OCI-M1 (cell line): ENCODE data around the gene DYTN.
"Not testable (repeated sequence)": the region's sequence is repeated elsewhere in the genome, so short reads cannot be mapped to it uniquely, and the experiment has no call there.

ENCODE experiments used
- DNase-seq: peaks from one replicate; lab custom pipeline; 2025; lab: John Stamatoyannopoulos, UW

DYTN gene, protein sequence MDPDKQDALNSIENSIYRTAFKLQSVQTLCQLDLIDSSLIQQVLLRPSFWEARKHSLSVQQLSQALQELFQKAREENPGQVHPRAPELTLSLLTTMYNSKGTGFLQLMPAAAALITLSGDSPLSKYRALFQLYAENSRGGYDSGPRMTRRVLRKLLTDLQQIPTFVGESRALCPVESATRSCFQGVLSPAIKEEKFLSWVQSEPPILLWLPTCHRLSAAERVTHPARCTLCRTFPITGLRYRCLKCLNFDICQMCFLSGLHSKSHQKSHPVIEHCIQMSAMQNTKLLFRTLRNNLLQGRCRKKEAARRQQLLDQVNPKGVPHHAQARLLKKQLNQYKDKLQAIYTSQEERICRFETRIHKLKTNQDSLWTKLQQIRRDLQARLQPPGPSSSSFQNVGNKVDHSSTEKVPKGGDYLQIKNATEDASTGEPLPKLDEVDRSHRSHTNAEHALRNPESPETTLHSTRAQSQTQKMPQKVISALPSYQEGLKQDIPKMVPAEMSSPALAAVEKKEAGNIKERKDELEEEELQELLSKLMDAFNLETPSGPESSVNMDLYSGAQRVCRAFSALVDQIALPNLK

DNA sequence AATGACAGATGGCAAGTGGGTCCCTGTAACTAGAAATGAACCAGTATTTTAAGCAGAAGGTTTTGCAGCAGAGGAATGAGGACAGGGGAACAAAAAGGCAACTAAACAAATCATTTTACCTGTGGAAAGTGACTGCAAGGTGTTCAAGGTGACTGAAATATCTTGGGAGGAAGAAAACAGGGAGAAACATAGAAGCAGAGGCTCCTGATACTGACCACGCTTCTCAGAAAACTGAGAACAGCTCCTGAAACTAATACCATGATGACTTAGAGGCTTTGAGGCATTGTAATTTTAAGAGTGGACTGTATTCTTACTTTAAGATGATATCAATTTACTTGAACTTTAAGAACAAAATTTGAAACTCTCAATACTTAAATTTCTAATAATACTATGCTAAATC is at the start of gene DYTN:
TSS of gene DYTN (minus strand) at position 101 of the 400 bp plus-strand sequence. CDS start 117 bp downstream, outside the sequence.
- no peak for DNase-seq

DNA sequence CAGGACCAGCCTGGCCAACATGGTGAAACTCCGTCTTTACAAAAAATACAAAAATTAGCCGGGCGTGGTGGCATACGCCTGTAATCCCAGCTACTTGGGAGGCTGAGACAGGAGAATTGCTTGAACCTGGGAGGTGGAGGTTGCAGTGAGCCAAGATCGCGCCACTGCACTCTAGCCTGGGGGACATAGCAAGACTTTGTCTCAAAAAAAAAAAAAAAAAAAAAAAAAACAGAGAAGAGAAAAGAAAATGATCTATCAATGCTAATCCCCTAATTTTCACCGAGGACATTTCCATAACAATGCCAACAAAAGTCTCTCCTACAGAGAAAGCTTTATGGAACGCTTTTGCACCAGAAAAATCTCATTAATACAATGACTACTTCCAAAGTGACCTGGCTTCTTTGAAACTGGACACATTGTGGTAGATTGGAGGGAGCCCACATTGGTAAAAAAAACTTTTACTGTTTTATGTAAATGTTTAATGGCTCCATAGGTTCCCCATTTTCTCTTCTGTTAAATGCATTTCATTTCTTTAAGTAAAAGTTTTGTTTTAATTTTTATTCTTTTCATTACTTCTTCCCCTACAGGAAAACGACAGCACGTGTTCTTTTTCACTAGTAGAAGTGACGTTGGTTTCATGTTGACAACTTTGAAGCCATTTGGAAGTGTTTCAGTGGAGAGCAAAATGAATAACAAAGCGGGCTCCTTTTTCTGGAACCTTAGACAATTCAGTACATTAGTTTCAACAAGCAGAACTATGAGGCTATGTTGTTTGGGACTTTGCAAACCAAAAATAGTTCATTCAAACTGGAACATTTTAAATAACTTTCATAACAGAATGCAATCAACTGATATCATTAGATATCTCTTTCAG is 48.1 kb upstream of the DYTN start:
- DNase-seq = no peak

DNA sequence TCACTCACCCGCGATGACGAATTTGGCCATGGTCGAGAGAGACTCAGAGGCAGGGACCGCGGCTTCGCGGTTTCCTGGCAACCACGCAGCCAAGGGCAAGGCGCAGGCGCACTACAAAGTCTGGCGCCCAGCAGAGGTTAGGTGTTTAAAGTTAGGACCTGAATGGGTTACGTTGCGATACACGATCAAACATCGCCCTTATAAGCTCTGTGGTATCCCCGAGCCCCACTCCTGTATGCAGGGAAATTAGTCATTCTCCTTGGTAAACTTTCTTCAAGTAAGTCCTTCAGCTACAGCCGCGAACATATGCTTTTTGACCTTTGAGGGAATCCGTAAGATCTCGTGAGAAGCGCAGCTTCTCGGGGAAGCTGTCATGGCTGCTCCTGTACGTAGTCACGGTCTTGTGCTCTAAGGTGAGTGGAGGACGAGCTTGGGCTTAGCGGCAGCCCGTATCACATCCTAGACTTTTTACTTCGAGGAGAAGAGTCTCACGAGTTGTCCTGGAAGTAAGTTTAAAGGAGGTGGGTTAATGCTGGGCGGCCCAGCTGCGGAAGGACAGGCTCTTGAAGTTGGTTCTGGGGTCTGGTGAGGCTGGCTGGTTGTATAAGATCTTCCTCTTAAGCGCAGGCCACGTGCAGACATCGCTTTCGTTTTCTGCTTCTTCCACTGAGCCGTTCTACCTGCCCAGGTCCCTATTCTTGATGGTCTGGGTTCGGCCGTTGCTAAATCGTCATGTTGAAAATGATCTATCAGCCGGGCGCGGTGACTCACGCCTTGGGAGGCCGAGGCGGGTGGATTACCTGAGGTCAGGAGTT is 47.3 kb upstream of the DYTN start, which contains the start of the genes FASTKD2 and MDH1B:
TSS of gene FASTKD2 (plus strand) at position 365 of the 815 bp plus-strand sequence. CDS start 1,088 bp downstream, outside the sequence.
TSS of gene MDH1B (minus strand) at position 87 of the 815 bp plus-strand sequence. CDS start at position 30, 57 bp downstream.
- peak; percentile 94 for DNase-seq

DNA sequence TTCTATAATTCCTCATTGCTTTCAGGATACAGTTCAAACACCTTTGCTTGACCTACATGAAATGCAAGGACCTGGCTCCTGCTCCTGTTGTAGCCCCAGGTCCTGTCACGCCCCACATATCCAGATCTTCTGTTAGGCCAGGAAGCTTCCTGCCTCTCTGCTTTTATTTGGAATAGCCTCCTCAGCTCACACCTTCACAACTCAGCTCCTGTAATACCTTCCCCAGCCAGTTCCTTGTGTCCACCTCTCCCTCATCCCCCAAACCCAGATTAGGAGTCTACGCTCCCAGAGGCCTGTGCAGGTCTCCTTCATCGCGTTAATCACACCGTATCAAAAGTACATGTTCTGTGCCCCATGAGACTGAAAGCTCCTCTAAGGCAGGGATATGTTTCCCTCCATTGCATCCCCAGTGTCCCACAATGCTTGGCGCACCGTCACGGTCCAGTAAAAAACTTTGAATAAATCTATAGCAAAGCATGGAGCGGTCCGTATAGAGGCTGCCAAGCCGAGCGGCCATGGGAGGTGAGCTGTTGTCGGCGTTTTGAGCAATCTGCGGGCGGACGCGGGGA is 46.6 kb upstream of the DYTN start:
- DNase-seq = no peak

DNA sequence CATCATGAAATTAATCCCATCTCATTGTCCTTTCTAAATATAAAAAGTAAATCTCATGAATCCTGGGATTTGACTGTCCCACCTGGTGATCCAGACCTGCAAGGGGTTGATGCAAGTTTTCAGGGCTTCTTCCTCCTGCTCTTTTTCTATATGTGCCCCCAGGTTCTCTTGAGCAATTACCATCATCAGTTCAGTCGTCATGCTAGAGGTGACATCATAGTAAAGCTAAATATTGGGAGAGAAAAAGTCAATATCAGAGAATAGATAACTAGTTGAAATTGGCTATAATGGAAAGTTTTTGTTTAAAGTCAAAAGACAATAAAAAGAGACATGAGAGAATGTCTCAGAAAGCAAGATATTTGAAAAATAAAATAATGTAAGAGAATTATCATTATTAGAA is 38.6 kb upstream of the DYTN start:
- DNase-seq = no peak

DNA sequence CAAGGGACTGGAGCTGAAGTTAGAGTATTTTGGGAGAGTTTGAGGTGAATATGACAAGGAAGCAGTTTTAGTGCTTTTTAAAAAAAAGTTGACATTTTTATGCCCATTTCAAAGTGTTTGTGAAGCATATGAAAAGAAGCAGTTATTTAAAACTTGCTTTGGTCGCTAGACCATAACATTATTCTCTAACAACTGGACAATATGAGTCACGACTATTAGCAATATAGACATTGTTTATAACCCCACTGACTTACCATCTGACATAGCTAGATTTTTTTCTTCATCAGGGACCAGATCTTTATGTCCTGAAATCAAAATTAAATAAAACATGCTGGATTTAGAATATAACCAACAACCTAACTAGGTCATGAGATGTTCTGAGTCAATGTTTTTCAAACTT is 22.6 kb upstream of the DYTN start:
- no peak for DNase-seq

DNA sequence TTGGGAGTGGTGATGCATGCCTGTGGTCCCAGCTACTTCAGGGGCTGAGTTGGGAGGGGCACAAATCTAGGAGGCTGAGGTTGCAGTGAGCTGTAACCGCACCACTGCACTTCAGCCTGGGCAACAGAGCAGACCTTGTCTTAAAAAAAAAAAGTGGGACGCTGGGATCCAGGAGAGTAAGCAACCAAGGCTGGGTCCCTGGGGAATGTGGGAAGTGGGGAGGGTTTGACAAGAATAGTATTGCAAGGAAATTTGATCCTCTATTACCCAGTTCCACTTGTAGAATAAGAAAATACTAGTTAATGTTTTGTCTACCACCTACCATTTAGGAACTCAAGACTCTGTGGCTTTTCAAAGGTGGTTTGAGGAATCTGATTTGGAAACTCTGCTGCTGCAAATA is 21.1 kb upstream of the DYTN start:
- DNase-seq = no peak

DNA sequence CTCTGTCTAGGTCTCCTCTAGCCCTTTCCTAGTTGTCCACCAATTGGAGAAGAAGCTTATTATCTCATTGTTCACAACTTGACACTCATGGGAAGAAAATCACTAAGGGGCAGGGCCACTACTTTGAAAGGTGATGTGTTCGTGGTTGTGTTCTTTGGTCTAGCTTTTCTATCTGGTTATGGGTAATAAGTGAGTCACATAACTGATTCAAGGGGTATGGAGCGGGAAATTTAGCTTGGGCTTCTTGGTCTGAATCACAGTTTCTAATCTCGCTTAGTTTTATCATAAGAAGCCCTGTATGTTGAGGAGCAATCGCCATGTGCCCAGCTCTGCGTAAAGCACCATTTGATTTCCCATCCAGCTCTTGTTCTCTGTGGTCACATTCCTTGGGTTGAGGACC is 18.7 kb upstream of the DYTN start:
- no peak for DNase-seq

DNA sequence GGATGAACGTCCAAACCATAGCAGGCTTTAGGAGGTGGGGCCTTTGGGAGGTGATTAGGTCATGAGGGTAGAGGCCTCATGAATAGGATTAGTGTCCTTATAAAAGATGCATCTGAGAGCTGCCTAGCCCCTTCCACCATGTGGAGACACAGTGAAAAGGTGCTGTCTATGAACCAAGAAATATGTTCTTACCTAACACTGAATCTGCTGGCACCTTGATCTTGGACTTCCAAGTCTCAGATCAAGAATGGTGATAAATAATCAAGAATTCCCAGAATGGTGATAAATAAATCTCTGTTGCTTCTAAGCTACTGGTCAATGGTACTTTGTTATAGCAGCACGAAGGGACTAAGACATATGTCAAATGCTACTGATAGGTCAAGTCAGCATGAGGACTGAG is 15.1 kb upstream of the DYTN start:
- DNase-seq = no peak

DNA sequence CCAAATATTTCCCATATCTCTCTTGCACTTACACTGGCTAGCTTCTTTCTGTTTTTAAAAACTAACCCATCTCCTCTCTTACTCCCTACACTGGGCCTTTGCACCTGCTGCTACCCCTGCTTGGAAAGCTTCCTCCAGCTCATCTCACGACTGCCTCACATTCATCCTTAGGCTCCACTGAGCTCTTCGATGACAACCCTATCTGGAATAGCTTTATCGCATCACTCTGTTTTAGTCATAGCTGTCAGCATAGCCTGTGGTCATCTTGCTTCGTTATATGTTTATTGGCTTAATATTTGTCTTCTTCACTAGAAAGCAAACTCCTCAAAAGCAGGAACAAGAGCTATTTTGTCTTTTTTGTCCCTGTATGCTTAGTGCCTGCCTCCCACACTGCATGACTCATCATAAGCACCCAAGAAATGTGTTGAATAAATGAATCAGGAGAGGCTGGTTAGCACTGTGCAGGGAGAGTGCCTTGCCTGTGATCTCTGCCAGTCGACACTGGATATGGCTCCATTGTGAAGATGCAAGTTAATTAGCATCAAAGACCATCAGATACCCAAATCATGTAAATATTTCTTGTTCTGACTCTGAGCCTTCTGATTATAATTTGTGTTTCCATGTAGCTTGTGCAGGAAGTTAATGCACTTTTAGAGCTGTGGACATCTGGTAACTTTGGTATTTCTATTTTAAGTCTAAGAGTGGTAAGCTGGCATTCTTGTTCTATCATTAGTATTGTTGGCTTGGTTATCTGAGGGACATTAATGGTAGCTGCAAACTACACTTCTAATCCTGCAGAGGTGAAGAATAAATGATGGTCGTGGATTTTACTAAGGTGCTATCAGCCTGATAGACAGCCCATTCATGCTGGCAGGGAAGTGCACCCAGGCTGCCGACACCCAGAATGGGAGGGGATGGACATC is 10.3 kb upstream of the DYTN start:
- peak; percentile 65 for DNase-seq

DNA sequence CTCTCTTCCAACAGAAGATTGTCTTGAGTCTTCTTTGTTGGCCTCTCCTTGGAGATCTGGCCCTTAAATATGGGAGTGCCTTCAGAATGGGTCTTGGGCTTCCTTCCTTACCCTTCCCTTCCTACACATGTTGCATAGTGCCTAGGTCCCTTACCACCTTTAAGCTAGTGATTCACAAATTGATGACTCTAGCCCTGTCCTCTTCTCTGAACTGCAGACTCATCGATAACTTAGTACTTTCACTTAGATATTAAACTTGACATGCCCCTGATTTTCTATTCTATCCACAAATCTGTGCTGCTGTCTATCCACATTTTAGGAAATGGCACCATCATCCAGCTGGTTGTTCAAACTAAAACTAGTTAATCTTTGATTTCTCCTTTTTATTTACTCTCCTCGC is 9.1 kb upstream of the DYTN start:
- no peak for DNase-seq

DNA sequence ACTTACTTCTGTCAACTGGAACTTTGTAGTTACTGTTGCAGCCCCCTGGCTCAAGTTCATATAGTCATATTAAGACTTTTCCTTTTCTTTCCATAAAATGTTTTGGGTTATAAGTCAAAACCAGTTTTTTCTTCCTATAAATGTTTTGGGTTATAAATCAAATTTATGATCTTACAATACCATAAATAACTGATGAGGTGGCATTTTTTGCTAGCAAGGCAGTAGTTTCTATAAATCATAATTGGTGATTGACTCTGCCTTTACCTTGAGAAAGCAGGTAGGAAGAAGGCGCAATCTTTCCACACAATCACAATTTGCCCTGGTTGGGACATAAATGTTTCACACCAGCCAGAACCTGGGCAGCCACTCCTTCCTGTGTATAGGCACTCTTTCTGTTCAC is 5.1 kb upstream of the DYTN start:
- DNase-seq = no peak

DNA sequence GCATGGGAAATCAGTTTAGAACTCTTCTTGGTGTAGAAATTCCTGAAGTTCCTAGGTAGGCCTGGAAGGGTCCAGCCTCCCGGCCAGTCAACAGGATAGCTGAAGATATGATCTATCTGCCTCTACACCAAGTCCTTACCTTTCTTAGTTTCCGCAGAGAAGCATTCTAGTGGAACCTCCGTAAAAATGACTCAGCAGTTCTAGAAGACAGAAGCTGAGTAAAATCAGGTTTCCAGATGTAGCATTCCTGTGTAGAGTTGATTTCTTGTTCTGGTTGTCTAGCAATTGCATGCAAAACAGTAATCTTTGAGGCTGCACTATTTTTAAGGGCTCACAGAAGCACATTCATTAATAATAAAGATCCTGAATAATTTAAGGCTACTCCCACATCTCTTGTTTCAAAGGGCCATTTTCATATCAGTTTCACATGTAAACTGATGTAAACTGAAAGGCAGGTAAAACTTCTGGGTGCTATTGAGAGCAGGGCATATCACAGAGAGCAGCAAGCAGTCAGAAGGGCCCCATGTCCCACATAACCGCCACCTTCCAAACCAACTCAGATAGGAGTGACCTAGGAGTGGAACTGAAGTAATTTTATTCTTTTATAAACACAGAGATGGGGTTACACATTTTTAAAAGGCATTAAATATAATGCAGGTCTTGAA is 3.2 kb upstream of the DYTN start:
- peak; percentile 7 for DNase-seq

DNA sequence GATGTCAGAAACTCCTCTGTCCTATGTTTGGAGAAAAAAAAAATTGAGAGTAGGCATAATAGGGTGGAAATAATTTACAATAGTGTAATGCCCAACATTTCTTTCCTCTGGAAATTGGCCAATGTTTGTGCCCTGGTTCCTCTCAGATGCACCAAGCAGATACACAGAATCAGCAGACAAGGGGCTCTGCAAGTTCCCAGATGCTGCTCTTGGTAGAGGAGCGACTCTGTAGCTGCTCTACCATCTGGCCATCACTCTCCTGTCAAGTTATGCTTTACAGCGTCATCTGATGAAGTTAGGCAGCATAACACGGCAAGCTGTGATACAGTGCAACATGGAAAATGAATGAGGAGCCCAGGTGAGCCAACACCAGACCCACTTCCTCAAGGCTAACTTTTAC is 1.6 kb downstream of the DYTN start:
- DNase-seq = no peak

DNA sequence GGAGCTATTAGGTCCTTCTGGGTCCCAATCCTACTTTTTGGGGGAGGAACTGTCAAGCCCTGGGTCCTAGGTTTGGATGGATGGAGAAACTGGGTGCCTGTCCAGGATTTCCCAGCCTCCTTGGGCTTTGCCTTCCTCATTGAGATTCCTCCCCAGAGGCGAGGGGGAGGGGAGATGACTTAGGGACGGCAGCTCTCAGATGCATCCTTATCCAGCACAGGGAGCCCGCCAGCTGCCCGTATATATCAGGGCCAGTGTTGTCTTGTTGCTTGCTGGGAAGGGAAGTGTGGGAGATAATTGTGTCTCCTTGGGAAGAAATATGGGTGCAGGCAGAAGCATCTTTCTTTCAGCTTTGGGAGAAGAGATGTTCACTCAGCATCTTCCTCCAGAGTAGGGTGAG is 3.0 kb downstream of the DYTN start:
- DNase-seq = not testable (repeated sequence)

DNA sequence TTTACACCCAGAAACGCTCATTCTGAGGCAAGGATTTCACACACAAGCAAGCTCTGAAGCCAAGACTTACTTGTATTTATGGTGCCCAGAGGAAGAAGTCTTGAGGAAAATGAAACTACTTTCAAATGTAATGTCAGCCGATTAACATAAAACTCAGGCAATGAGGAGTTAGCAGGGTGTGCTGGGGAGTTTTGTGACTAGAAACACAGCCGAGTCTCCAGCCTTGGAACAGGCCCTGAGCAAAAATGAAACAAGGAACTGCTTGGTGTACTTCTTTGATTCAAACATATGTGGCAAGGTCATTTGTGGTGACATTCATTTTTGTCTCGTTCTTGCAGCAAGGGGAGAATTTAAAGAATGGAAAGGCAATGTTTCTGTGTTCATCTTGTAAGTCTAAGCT is 4.5 kb downstream of the DYTN start:
- DNase-seq = peak; percentile 48

DNA sequence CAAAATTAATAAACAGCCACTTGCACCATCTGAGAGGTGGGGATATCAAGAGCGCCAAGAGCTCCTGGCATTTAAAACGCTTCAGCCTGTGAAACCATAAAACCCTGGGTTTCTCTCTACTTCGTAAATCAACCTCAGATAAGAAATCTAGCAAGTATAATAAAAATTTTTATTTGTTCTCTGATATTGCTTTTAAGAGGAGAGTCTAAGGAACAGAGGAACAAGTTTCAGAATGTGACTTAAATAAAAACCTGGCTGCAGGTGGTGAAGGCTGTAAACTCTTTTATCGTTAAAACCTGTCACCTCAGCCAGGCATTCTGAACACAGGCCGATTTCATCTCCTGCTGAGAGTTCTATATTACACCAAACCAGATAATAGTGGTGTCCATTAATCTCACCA is 9.9 kb downstream of the DYTN start:
- DNase-seq = no peak

DNA sequence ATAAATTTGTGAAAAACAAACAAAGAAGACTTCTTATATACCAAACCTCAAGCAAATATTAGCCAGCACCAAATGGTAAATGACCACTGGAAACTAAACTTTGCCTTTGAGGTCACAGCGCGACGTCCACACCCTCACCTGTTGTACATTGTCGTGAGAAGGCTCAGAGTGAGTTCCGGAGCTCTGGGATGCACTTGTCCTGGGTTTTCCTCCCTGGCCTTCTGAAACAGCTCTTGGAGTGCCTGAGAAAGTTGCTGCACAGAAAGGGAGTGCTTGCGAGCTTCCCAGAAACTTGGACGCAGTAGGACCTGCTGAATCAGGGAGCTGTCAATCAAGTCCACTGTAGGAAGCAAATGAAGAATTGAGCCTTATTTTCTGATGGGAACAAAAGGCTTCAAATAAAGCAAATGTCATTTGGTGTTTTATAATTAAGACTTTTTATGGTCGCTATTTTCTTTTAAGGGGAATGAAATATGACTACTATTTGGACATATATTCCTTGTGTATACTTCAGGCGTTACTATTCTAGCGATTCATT is 11.0 kb downstream of the DYTN start:
- DNase-seq = no peak

DNA sequence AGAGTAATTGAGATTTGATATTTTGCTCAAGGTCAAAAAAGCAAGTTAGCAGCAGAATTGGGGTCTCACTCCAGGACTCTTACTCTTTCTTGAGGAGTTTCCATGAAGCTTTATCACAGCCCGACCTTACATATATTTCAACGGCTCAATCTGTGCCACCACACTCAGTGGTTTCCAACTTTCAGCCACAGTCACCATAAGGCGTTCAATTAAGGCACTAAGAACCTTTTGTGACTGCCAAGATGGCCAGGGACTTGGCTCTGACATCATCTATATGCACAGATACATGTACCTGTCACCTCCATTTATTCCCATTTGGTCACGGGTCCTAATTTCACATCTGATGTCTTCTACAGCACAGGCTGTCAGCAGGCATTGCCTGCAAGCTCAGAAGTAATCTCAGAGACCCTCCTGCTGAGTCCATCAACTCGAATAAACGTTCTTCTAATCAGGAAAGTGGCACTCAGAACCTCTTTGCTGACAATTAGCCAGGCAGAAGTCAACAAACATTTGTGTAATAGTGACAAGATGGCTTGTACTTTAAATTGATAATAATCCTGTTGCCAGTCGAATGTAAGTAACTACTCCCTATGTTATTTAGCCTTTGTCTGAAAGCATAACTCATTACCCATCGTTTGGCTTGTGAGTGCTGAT is 16.1 kb downstream of the DYTN start:
- no peak for DNase-seq
